MM.1S (cell line): ENCODE data around the gene TXNDC11.

Source experiments
- CTCF ChIP-seq: fragments of 300-600 bp; sonication (generic); IDR thresholded peaks from 2 replicates; pipeline ENCODE4 v1.5.1; 2016; ENCODE audit warnings: antibody characterized with exemption, low read length, mixed read lengths
- EZH2 ChIP-seq: fragments of 300-600 bp; sonication (generic); optimal IDR thresholded peaks from 2 replicates; pipeline ENCODE3; 2017; ENCODE audit warnings: low read depth, mild to moderate bottlenecking, antibody characterized with exemption, low read length, mixed read lengths

DNA sequence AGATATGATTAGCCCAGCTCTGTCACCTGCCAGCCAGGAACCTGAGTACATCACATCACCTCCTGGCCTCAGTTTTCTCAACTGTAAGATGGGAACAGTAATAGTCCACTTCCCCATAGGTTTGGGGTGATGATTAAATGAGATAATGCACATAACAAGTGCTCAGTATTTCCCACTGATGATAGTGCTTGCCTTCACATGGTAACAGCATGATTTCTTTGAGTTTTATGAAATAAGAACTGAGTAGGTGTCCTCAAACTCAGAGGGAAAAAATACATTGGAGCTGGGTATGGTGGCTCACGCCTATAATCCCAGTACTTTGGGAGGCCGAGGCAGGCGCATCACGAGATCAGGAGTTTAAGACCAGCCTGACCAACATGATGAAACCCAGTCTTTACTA, 104.5 kb downstream of the TXNDC11 start:
- TF ChIP-seq CTCF (no peak), EZH2 (no peak)
